Right cardiac atrium (tissue), 5 donors: ENCODE measurements around the gene STAM. TPM values are rescaled to one million over a fixed set of nuclear protein-coding genes. Genes with fewer than 3 reads are reported as not detected.

Experiments used
- ATAC-seq, 2 donors: fragments of 200-7000 bp; cut with Tn5 transposase; one replicate each; pipeline versions ENCODE4 v1.8.0 to v1.9.1; 2020; ENCODE audit warnings: moderate library complexity in 2 of 2, mild to moderate bottlenecking in 1 of 2
- DNase-seq, 3 donors: peaks; one replicate each; pipeline ENCODE4 v3.0.0-alpha.2; 2020
- H3K27ac ChIP-seq: one replicate; pipeline ENCODE4 v1.5.1; 2013; ENCODE audit warnings: mild to moderate bottlenecking, low read length, control low read depth, moderate library complexity
- H3K27me3 ChIP-seq: one replicate; pipeline ENCODE4 v1.6.1; 2013; ENCODE audit not compliant: control insufficient read depth, insufficient read depth
- H3K4me1 ChIP-seq: one replicate; pipeline ENCODE4 v1.6.1; 2013; ENCODE audit warnings: low read length; ENCODE audit not compliant: control insufficient read depth, insufficient read depth
- H3K4me3 ChIP-seq: one replicate; pipeline ENCODE4 v1.5.1; 2013; ENCODE audit warnings: low read length, control low read depth
- H3K9me3 ChIP-seq: one replicate; pipeline ENCODE4 v1.6.1; 2013; ENCODE audit warnings: low read length; ENCODE audit not compliant: control insufficient read depth
- WGBS: extraction: QIAGEN DNeasy Blood & Tissue Kit; methylation state at CpG from one replicate; pipeline ENCODE4 v1.1.7; 2013; 5-methylcytosine and 5-hydroxymethylcytosine counted together
- intact Hi-C, 4 donors: fragments of 100-400 bp; cut with DNase I; formaldehyde crosslinking; loops; one replicate each; pipeline versions ENCODE4 v1.11.0 to v1.14.0; 2022 to 2023
- polyA plus RNA-seq: library from polyadenylated mRNA; stranded (reverse); fragments of 200-250 nt; gene quantifications from one replicate; pipeline ENCODE4 v1.2.3, GENCODE V29; 2013
- total RNA-seq, 4 donors: library from RNA; stranded (reverse); fragmentation: NEBNext Ultra II Directional; extraction: Animal tissue kit (Norgen Biotek cat#: 25700); gene quantifications; one replicate each; pipeline ENCODE4 v1.2.1, GENCODE V29; 2021
- donor health status: healthy with polysubstance abuse.
- donor health status: DM: no; HTN: yes; CAD: no.
- donor health status: DM: no; HTN: no; CAD: no.
- donor health status: DM: no; HTN: yes; CAD: no; lungs with severe emphysema.
- donor health status: DM: yes; HTN: yes; CAD: no.

STAM gene
- total and polyA plus RNA-seq, 5 donors, result 16.8 to 37.9 (median 33.7) TPM

DNA sequence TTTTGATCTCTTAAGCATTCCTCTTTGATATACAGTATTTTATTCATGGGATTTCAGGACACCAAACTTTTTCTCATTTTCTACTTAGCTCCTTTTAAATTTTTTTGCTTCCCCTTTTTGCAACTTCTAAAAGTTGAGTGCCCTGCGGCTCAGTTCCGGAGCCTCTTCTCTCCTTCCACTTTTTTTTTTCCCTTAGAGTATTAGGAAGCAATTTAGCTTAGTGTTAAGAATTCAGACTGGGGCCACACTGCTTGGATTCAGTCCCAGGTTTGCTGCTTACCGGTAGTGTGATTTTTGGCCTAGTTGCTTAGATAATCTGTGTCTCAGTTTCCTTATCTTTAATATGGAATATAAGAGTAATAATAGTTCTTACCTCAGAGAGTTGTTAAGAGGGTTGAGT lies 3.4 kb downstream of the STAM start:
- Histone ChIP-seq H3K27ac (no peak overlapping the region), H3K9me3 (no peaks in the 10 kb centered on the region), H3K4me1 (peaks cover 2% of the 10 kb centered on the region), H3K27me3 (no peaks in the 10 kb centered on the region), H3K4me3 (no peak overlapping the region)
- peak in 2 of 3 donors; percentile 39 to 56 for DNase-seq
- intact Hi-C loops, result no loop called here
- WGBS, result 32% methylated on average over 3 of the region's 3 CpGs
- ATAC-seq, result peak in 1 of 2 donors; percentile 15

DNA sequence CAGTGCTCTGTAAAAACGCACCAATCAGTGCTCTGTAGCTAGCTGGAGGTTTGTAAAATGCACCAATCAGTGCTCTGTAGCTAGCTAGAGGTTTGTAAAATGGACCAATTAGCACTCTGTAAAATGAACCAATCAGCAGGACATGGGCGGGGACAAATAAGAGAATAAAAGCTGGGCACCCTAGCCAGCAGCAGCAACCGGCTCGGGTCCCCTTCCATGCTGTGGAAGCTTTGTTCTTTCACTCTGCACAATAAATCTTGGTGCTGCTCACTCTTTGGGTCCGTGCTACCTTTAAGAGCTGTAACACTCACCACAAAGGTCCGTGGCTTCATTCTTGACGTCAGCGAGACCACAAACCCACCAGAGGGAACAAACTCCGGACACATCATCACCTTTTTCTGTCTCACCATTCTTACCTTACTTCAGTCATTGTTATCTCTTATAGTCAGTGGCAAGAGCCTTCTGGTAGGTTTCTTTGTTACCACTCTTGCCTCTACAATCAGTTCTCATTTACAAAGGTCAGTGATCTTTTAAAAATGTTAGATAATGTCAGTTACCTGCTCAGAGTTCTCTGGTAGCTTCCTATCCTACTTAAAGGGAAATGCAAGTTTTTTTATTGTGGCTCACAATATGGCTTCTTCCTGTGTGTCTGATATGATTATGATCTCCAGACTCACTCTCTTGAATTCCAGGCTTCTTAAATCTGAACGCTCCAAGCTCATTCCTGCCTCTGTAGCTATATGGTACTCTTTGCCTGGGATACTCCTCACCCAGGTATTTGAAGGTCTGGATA lies 4.5 kb downstream of the STAM start:
- ATAC-seq (no peak), DNase-seq (no peak)
- no peak overlapping the region for H3K4me3 ChIP-seq
- no peaks in the 10 kb centered on the region for H3K27me3 ChIP-seq
- 75% methylated on average over 10 of the region's 10 CpGs for WGBS
- intact Hi-C loops, result no loop called here
- H3K27ac ChIP-seq, result no peak overlapping the region
- peaks cover 2% of the 10 kb centered on the region for H3K4me1 ChIP-seq
- H3K9me3 ChIP-seq, result no peaks in the 10 kb centered on the region

DNA sequence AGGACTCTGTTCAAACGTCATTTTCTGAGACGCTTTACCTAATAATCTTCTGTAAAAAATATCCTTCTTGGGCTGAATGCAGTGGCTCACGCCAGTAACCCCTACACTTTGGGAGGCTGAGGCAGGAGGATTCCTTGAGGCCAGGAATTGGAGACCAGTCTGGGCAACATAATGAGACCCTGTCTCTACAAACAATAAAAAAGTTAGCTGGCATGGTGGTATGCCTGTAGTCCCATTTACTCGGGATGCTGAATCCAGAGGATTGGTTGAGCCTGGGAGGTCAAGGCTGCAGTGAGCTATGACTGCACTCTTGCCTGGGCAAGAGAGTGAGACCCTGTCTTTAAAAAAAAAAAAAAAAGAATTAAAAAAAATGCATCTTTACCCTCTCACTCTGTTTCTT lies 5.1 kb downstream of the STAM start:
- WGBS, result 93% methylated on average over 4 of the region's 4 CpGs
- no peak for ATAC-seq
- Histone ChIP-seq H3K4me1 (peaks cover 4% of the 10 kb centered on the region), H3K9me3 (no peaks in the 10 kb centered on the region), H3K27ac (no peak overlapping the region), H3K27me3 (no peaks in the 10 kb centered on the region), H3K4me3 (no peak overlapping the region)
- DNase-seq, result no peak
- intact Hi-C loops, result no loop called here

DNA sequence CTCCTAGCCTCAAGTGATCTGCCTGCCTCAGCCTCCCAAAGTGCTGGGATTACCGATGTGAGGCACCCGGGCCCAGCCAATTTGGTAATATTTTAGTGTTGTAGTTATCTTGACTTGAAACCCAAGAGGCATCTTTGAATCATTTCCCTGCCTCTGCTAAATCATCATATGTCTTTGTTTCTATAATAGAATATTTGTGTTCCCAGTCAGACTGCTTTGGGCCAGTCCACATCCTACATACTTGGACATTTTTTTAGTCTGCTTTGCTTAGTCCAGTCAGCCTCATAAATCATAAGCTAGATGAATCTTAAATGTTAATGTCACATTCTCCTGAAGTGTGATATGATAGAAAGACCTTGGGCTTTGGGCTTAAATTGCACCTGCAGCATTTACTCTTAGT lies 5.9 kb downstream of the STAM start:
- H3K4me3 ChIP-seq, result no peak overlapping the region
- H3K27me3 ChIP-seq, result no peaks in the 10 kb centered on the region
- no peaks in the 10 kb centered on the region for H3K9me3 ChIP-seq
- peaks cover 4% of the 10 kb centered on the region for H3K4me1 ChIP-seq
- H3K27ac ChIP-seq, result no peak overlapping the region
- ATAC-seq (no peak), DNase-seq (no peak)
- 63% methylated on average over 2 of the region's 2 CpGs for WGBS
- intact Hi-C loops, result no loop called here

DNA sequence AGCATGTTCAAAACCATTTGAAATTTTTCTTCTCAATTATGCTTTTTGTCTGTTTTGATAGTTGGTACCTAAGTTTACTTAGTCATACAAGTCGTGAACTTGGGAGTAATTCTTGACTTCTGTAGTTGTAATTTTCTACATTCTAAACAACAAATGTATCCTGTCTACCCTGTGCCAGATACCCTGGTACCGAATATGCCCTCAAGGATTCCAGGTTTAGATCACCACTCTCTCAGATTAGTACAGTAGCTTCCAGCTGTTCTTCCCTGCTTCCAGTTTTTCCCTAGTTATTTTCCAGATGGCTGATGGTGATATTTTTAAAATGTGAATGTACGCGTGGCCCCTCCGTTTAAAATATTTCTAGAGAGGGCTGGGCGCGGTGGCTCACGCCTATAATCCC lies 6.5 kb downstream of the STAM start:
- no peak for ATAC-seq
- H3K27me3 ChIP-seq, result no peaks in the 10 kb centered on the region
- H3K4me3 ChIP-seq, result no peak overlapping the region
- no peaks in the 10 kb centered on the region for H3K9me3 ChIP-seq
- H3K27ac ChIP-seq, result no peak overlapping the region
- H3K4me1 ChIP-seq, result peaks cover 4% of the 10 kb centered on the region
- DNase-seq, result no peak
- 87% methylated on average over 8 of the region's 8 CpGs for WGBS
- intact Hi-C loops, result no loop called here

DNA sequence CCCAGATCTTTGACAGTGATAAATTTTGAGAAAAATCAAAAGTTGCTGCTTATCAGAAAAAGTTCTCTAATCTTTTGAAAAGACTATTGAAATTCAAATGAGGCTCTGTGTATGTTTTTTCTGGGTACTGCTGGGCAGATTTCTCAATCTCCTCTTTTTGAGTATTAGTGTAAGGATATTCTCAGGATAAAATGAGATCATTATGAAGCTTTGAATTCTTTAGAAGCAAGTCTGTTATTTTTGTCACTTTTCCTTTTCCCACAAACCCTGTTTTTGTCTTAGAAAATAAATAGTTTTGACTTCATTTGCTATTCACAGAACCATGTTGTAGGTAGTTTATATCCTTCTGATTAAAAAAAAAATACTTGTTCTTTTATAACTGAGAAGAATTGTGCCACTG lies 7.9 kb downstream of the STAM start:
- no peaks in the 10 kb centered on the region for H3K9me3 ChIP-seq
- no peak overlapping the region for H3K27ac ChIP-seq
- peaks cover 4% of the 10 kb centered on the region for H3K4me1 ChIP-seq
- intact Hi-C loops, result no loop called here
- no peak for DNase-seq
- H3K4me3 ChIP-seq, result no peak overlapping the region
- no peaks in the 10 kb centered on the region for H3K27me3 ChIP-seq
- ATAC-seq, result no peak

DNA sequence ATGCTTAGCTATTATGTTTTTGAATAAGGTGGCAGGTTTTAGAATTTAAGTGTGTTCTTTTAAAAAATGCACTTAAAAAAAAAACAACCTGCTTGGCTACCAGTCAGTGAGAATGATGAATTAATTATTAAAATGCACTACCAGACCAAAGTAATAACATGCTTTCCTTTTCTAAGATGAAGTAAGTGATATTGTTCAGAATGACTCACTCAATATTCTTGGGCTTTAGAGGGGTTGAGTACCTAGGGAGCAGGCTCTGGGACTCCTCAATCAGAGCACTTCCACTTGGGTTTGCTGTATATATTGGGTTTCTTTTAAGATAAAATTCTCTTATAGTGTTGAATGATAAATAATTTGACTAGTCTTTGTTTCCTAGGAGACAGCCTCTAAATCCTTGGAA lies 8.6 kb downstream of the STAM start:
- Histone ChIP-seq H3K4me1 (peaks cover 4% of the 10 kb centered on the region), H3K9me3 (no peaks in the 10 kb centered on the region), H3K27ac (no peak overlapping the region), H3K27me3 (no peaks in the 10 kb centered on the region), H3K4me3 (no peak overlapping the region)
- no peak for DNase-seq
- intact Hi-C loops, result no loop called here
- no peak for ATAC-seq

DNA sequence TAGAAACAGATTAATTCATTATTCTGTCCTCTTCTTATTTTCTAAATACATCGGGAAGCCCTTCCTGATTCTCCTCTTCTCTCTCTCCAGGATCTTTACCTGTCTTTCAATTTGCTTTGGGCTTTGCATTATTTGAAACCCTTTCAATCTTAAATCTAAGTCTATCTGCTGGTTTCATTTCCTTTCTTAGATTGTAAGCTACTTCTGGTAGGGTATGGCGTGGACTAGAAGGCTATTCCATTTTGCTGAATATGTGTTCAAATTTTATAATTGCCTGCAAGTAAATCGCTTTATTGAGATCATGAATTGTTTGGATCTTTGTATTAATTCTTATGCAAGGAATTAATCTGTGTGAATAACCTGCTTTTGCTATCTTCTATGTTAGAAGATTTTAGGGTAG lies 11.1 kb downstream of the STAM start:
- intact Hi-C loops, result no loop called here
- ATAC-seq, result no peak
- Histone ChIP-seq H3K4me3 (no peak overlapping the region), H3K4me1 (peaks cover 2% of the 10 kb centered on the region), H3K9me3 (no peaks in the 10 kb centered on the region), H3K27ac (no peak overlapping the region), H3K27me3 (no peaks in the 10 kb centered on the region)
- no peak for DNase-seq
- WGBS, result 95% methylated on average over 3 of the region's 3 CpGs

DNA sequence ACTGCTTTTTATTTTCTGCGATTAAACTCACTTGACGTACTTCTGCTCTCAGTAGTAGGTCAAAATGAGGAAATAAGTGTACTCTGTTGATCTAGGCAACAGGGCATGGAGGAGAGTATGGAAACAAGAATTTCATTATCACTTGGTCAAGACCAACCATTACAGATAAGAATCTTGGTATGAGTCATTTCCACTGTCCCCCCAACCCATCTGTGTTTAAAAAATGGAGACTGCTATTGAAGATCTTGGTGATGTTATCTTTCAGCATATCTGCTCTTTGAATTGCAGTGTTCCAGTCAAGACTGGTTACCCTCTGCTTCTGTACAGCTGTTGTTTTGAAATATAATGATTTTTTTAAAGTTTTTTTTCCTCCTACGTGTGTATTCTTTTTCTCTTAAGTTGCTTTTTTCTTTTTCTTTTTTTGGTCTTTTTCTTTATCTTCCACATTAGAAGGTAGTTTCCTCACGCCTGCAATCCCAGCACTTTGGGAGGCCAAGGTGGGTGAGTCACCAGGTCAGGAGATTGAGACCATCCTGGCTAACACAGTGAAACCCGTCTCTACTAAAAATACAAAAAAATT lies 11.7 kb downstream of the STAM start:
- peaks cover 2% of the 10 kb centered on the region for H3K4me1 ChIP-seq
- no peaks in the 10 kb centered on the region for H3K27me3 ChIP-seq
- no peaks in the 10 kb centered on the region for H3K9me3 ChIP-seq
- H3K4me3 ChIP-seq, result no peak overlapping the region
- ATAC-seq (no peak), DNase-seq (no peak)
- WGBS, result 86% methylated on average over 5 of the region's 5 CpGs
- H3K27ac ChIP-seq, result no peak overlapping the region
- intact Hi-C loops, result no loop called here

DNA sequence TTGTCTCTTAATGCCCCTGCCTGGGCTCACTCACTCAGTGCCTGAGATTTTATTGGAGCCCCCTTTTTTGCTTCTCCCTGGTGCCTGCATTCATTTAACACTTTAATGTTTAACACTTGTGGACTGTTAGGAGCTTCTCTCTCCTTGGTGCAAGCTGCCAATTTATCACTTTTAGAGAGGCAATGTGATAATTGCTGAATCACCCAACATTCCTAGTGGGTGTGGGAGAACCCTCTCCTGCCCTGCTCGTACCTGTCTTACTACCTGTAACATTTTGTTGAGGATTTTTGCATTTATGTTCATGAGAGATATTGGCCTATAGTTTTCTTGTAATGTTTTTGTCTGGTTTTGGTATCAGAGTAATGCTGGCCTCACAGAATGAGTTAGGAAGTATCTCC lies 13.2 kb downstream of the STAM start:
- no peak for ATAC-seq
- H3K4me1 ChIP-seq, result peaks cover 2% of the 10 kb centered on the region
- no peak overlapping the region for H3K27ac ChIP-seq
- WGBS, result 68% methylated on average over 1 of the region's 1 CpG
- no peaks in the 10 kb centered on the region for H3K9me3 ChIP-seq
- no peak overlapping the region for H3K4me3 ChIP-seq
- intact Hi-C loops, result no loop called here
- no peak for DNase-seq
- no peaks in the 10 kb centered on the region for H3K27me3 ChIP-seq

DNA sequence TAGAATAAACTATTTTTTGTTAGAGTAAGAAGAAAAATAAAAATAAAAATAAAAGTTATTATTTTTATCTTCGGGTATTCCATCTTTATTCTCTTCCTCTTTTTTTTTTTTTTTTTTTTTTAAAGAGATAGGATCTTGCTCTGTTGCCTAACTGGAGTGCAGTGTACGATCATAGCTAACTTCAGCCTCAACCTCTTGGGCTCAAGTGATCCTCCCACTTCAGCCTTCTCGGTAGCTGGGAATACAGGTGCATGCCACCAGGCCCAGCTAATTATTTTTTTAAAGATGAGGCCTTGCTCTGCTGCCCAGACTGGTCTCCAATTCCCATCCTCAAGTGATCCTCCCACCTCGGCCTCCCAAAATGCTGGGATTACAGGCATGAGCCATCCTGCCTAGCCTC lies 15.4 kb downstream of the STAM start:
- intact Hi-C loops, result no loop called here
- Histone ChIP-seq H3K4me3 (no peak overlapping the region), H3K4me1 (no peaks in the 10 kb centered on the region), H3K9me3 (no peaks in the 10 kb centered on the region), H3K27ac (no peak overlapping the region), H3K27me3 (no peaks in the 10 kb centered on the region)
- ATAC-seq, result no peak
- WGBS, result 87% methylated on average over 4 of the region's 4 CpGs
- no peak for DNase-seq

DNA sequence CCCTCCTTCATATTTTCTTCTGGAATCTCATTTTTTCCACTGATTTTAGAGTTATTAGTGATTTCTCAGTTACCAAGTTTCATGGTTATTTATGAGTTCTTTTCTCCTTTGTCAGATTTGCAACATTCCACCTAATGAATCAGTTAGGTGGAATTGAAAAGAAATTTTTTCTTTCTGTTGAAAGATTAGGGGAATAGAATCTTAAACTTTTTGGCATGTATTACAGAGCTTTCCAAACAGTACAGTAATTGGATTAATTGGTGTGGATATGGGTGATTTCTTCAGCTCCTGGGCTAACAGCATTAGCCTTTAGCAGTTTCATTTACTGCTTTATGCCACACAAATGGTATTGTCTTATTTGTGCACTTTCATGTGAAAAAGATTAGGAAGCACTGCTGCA lies 17.0 kb downstream of the STAM start:
- DNase-seq (no peak), ATAC-seq (no peak)
- Histone ChIP-seq H3K4me1 (no peaks in the 10 kb centered on the region), H3K4me3 (no peak overlapping the region), H3K9me3 (no peaks in the 10 kb centered on the region), H3K27me3 (no peaks in the 10 kb centered on the region), H3K27ac (no peak overlapping the region)
- intact Hi-C loops, result no loop called here
